Amniotic stem cell (primary cell): ENCODE data around the gene TTPAL.

Experiments
- DNase-seq: peaks from one replicate; lab custom pipeline; 2025; lab: John Stamatoyannopoulos, UW

The TTPAL gene

GRCh38 chr20:44442298-44443070, 33.2 kb upstream of the TTPAL start:
- no peak for DNase-seq

GRCh38 chr20:44445742-44446710, 29.6 kb upstream of the TTPAL start:
- no peak for DNase-seq

DNA sequence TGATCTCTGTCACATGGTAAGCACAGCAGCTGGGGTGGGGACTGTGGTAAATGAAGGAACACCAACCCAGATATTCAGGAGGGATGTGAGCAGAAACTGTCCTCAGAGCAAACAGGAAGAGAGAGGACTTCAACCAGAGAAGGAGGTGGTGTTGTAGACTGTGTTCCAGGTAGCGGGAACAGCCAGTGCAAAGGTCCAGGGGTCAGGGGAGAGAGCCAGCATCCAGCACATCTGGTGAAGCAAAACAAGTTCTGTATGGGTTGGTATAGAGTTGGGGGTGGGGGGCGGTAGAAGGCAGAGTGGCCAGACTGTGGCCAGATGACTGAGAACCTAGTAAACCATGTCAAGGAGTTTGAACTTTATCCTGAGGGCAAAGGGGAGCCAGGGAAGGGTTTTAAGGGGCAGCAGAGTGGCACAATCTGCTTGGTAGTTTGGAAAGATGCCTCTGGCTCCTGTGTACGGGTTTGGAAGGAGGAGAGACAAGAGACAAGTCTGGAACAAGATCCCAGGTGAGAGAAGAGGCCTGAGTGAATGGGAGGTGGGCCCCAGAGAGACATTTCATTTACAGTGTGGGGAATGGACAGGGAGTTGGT, 27.8 kb upstream of the TTPAL start:
- DNase-seq = no peak

DNA sequence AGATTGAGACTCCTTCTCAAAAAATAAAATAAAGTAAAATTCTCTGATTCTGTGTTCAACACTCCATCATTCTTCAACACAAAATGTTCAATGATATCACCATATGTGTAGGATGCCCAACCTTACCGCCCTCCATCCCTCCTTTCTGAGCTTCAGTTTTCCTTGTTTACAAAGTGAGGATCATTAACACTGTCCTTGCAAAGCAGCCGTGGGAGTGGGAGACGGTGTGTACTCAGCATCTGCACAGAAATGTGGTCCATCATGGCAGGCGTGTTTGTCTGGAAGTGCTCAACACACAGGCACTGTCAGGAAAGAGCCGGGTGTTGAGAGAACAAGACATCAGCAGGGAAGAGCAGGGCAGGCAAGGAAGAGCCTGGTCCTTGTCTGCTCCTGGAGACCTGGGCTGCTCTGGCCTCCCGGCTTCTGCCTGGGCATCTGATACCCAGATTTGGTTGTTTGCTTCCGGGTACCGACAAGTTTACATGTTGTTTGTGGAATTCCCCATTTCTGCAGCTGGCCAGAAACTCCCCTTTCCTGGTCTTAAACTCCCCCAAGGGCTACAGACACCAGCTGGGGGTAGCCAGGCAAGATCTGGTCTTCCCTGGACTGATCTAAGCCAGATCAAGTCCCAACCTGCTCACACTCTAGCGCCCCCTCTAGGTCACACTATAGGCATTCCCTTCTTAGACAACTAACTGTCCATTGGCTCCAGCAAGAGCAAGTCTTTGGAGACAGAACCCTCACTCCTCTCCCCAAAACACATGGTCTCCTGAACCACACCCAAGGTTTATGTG, 26.7 kb upstream of the TTPAL start:
- DNase-seq = no peak

- DNase-seq = no peak
These were observed 25.8 kb upstream of the TTPAL start for GRCh38 chr20:44449864-44450263.

- DNase-seq = no peak
These were observed 25.3 kb upstream of the TTPAL start for GRCh38 chr20:44450281-44450889.

GRCh38 chr20:44450903-44451450, 24.7 kb upstream of the TTPAL start:
- no peak for DNase-seq

GRCh38 chr20:44454306-44454963, 21.2 kb upstream of the TTPAL start:
- no peak for DNase-seq

DNA sequence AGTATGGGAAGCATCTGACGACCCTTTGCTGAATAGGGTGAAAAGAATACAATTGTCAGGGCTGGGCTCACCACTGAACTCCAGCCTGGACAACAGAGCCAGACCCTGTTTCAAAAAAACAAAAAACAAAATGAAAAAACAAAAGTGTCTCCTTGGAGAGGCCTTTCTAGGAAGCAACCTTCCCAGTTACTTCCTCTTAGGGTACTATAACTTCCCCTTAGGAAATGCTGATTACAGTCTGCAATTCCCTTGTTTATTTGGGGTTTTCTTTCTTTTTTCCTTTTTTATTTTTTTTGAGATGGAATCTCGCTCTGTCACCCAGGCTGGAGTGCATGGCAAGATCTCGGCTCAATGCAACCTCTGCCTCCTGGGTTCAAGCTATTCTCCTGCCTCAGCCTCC, 20.5 kb upstream of the TTPAL start:
- DNase-seq = no peak

GRCh38 chr20:44456611-44457010, 19.1 kb upstream of the TTPAL start:
- DNase-seq = no peak

- no peak for DNase-seq
These were observed 18.7 kb upstream of the TTPAL start for GRCh38 chr20:44457016-44457415.

DNA sequence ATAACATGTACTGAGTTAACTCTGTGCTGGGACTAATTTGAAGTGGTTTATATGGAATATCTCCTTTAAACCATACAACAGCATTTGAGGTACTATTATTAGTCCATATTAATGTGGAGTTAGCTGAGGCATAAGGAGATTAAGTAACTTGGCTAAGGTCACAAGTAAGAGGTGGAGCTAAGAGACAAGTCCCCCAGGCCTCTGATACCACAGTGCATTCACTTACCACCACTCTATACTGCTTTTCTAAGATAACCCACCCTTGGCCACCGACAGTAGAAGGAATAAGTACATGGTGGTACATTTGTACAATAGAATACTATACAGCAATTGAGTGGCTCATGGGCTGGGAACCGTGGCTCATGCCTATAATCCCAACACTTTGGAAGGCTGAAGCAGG, 16.4 kb upstream of the TTPAL start:
- DNase-seq = no peak

DNA sequence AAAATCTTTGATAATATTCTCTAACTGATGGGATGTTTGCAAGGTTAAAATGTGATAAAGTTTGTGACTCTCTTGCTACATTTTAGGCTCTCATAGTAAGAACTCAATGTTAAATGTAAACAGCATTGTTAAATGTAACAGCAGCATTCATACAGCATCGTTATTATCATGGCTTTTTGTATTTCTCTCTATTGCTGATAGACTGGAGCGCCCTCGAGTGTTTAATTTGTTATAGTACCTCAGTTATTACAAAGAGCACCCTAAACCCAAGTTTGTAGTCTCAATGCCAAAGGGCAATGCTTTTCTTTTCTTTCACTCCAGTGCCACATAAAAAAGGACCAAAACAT, 14.9 kb upstream of the TTPAL start:
- peak; percentile 18 for DNase-seq

DNA sequence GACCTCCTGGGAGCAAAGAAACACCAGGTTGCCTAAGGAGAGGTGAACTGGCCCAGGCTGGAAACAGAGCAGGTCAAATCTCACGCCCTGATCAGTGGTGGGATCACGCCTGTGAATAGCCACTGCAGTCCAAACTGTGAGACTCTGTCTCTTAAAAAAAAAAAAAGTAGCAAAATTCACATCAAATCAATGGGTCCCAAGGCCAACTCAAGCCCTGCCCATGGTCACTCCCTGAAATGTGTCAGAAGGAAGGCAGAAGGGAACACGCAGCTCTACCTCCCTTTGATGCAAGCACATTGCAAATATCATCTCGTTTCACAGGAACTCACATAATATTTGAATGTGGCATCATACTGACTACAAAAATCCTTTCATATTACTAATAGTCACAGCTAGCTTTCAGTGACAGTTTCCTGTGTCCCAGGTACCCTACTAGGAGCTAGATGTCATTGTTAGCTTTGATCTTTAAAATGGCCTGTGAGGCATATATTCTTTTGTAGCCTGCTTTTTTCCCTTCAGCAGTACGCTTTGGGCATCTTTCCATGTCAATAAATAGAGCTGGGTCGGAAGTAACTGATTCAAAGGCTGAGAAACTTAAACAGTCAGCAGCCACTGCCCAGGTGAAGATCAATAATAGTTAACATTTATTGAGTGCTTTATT, 14.4 kb upstream of the TTPAL start:
- no peak for DNase-seq

DNA sequence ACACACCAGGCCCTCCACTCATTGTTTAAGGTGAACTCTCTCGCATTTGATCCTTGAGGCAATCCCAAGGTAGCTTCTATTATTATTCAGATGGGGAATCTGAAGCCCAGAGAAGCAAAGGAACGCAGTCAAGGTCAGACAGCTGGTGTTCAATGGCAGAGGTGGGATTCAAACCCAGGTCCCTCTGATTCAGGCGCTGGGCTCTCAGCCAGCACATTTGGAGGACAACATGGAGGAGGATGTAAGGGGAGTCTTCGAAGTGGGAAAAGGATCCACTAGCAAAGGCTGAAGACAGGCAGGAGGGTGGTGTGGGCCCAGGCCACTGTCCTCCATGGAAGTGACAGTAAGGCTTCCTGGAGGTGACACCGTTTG, 13.9 kb upstream of the TTPAL start:
- DNase-seq = no peak

- no peak for DNase-seq
These were observed 12.2 kb upstream of the TTPAL start for GRCh38 chr20:44463466-44463865.

DNA sequence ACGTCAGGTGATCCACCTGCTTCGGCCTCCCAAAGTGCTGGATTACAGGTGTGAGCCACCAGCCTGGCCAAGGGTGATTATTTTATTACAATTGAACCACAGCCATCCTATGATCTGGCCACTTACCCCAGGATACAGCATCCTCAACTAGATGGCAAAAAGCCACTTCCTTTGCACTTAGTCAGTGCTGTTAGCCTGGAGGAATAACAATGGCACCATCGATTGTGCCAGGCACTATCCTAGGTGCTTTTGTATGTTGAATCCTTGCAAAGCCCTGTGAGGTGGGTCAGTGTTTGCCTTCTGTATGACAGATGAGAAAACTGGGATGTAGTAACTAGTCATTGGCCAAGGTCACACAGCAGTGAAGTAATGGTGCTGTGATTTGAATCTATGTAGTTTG, 11.2 kb upstream of the TTPAL start:
- DNase-seq = no peak

GRCh38 chr20:44465001-44465560, 10.6 kb upstream of the TTPAL start:
- no peak for DNase-seq

DNA sequence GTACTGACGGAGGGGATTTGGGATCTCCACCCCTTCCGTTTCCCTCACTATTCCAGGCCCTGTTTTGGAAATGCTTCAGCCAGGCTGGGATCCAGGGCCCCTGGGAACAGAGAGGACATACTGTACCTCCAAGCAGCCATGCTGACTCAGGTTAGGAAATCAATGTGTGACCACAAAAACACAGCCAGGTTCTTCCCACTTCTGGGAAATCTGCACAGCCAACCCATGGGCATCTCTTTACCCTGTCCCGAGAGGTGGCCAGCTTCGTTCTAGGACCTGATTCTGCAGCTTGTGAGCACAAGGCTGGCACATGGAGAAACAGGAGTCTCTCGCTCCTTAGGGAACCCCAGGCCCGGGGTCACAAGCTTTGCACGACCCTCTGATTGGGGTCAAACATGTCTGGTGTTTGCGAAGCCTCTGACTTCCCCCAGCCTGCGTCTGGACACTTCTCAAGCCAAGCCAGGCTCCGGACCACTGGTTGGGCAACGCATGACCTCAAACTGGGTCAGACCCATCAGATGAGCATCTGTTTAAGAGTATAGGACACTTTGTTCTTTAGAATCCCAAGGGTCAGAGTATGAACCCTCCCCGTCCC, 8.3 kb upstream of the TTPAL start:
- DNase-seq = no peak
